Stimulated activated CD4-positive, alpha-beta T cell treated with anti-CD3 and anti-CD28 coated beads, Interleukin-4, amount 100 ng/mL, for 24 hours (primary cell): Measurements from ENCODE around the gene TPM4.
"Not testable (repeated sequence)": the region's sequence is repeated elsewhere in the genome, so short reads cannot be mapped to it uniquely, and the experiment has no call there.

Source experiments
- DNase-seq: peaks from one replicate; pipeline ENCODE4 v3.0.0-alpha.2; 2020

TPM4 gene

DNA sequence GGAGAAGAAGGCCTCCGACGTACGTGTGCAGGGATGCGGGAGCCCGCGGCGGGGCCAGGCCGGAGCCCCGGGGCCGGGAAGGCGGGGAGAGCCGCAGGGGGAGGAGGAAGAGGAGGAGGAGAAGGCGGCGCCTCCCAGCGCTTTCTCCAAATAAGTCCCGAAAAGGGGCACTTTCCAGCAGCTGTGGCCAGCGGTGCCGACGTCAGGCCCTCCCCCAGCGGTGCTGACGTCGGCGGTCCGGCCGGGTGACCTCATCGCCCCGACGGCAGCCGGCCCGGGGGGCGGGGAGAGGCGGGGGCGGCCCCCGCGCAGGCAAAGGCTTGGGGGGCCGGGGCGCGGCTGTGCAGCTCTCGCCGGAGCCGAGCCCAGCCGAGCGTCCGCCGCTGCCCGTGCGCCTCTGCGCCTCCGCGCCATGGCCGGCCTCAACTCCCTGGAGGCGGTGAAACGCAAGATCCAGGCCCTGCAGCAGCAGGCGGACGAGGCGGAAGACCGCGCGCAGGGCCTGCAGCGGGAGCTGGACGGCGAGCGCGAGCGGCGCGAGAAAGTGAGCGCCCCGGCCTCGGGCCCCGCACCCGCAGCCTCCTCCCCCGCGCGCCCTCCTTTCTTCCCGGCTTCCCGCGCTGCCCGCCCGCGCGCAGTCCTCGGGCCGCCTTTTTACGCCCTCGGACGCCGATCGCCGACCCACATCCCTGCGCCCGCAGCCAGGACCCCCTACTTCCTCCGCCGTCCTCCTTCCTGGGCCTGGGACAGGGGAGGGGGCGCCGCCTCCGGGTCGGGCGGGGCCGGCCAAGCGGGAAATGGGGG, at the start of gene TPM4:
Gene TPM4 (plus strand): TSS at position 342 of the 804 bp plus-strand sequence. CDS start 71 bp downstream, at position 413.
- peak; percentile 81 for DNase-seq

DNA sequence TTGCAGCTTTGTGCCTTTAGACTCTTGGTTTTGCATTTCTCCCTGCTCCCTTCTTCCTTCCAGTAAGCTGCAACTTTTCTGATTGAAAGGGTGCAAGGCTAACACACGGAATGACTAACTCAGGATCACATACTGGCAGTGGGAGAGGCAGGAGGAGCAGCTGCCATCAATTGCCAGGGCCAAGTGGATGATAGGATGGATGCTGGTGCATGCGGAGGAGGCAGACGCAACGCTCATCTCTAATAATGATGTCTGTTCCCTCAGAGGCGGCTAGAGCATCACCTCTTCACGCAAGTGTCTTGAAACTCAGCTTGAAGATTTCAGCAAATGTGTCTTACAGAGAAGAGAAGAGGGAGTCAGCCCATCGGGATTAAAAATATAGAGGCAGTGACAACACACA, 49.5 kb upstream of the TPM4 start:
- no peak for DNase-seq

DNA sequence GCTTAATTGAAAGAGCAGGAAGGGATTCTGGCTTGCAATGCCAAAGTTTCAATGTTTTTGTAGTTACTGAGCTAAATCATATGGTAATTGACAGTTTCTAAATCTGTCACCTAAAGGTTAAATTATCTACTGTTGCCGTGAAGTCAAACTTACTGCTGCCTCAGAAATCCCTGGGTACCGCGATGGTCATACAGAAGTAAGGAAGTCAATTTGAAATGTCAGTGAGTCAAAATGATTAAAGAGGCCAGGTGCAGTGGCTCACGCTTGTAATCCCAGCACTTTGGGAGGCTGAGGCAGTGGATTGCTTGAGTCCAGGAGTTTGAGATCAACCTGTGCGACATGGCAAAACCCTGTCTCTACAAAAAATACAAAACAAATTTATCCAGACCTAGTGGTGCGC, 48.8 kb upstream of the TPM4 start:
- DNase-seq, result no peak

DNA sequence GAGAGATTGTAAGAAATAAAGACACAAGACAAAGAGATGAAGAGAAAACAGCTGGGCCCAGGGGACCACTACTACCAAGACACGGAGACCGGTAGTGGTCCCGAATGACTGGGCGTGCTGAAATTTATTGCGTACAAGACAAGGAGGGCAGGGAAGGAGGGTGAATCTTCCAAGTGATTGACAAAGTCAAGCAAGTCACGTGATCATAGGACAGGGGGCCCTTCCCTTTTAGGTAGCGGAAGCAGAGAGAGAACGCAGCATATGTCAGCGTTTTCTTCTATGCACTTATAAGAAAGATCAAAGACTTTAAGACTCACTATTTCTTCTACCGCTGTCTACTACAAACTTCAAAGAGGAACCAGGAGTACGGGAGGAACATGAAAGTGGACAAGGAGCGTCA, 46.1 kb upstream of the TPM4 start:
- not testable (repeated sequence) for DNase-seq

DNA sequence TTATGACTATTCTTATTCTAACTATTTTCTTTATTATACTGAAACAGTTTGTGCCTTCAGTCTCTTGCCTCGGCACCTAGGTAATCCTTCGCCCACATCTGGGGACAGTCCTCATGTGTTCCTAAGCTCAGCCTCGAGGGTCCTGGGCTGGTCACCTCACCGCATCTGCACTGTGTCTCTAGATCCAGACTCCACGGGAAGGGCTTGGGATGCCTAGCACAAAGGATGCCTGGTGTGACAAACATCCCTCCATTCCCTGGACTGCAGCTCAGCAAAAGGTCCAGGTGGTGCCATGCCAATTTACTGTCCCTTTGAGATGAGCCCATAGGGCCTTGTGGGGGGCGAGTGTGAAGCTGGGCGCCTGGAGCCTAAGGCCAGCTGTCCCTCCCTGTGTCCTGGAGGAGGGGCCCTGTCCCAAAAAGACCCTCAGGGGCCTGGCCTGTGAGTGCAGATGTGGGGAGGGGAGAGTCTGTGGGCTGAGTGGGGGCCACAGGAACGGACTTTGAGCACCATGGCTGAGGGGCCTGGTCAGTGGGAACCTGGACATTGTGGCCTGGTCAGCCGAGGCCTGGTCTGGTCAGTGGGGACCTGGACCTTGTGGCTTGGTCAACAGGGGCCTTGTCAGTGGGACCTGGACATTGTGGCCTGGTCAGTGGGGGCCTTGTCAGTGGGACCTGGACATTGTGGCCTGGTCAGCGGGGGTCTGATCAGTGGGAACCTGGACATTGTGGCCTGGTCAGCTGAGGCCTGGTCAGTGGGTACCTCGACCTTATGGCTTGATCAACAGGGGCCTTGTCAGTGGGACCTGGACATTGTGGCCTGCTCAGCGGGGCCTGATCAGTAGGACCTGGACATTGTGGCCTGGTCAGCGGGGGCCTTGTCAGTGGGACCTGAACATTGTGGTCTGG, 45.1 kb upstream of the TPM4 start:
- DNase-seq, result no peak

DNA sequence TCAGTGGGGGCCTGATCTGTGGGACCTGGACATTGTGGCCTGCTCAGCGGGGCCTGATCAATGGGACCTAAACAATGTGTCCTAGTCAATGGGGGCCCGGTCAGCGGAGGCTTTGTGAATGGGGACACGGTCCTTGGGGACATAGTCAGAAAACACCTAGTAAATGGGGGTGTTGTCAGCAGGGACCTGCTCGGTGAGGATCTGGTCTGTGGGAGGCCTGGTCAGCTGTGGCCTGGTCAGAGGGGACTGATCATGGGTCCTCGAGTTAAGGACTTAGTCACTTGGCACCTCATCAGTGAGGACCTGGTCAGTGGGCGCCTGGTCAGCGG, 44.5 kb upstream of the TPM4 start:
- DNase-seq, result no peak

DNA sequence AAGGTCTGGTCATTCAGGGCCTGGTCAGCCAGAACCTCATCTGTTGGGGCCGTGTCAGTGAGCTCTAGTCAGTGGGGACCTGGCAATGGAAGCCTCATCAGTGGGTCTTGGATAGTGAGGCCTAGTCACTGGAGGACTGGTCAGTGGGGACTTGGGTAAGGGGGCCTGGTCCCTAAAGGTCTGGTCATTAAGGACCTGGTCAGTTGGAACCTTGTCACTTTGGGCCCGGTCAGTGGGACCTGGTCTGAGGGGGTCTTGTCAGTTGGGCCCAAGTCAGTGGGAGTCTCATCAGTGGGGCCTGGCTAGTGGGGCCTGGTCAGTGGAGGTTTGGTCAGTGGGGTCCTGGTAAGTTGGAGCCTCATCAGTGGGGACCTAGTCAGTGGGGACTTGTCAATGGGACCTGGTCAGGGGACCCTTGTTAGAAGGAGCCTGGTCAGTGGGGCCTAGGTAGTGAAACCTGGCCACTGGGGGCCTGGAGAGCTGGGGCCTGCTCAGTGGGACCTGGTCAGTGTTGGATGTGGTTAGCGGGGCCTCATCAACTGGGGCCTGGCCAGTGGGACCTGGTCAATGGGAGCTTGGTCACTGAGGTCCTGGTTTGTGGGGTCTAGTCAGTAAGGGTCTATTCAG, 43.7 kb upstream of the TPM4 start:
- no peak for DNase-seq

DNA sequence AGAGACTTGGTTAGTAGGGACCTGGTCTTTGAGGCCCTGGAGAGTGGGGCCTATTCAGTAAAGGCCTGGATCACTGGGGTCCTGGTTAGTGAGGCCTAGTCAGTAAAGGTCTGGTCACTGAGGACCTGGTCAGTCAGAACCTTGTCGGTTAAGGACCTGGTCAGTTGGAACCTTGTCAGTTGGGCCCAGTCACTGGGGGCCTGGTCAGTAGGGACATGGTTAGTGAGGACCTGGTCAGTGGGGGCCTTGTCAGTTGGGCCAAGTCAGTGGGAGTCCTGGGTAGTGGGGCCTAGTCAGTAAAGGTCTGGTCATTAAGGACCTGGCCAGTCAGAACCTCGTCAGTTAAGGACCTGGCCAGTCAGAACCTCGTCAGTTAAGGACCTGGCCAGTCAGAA, 43.2 kb upstream of the TPM4 start:
- DNase-seq, result no peak

DNA sequence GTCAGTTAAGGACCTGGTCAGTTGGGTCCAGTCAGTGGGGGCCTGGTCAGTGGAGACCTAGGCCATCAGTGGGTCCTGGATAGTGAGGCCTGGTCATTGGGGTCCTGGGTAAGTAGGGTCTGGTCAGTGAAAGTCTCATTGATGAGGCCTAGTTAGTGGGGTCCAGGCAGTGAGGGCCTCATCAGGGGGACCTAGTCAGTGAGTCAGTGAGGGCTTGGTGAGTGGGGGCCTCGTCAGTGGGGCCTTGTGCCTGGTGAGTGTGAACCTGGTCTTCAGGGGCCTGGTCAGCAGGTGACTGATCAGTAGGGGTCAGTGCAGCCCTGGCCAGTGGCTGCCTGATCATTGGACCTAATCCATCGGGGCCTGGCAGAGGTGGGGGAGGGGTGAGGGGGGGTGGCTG, 42.6 kb upstream of the TPM4 start:
- DNase-seq, result no peak

DNA sequence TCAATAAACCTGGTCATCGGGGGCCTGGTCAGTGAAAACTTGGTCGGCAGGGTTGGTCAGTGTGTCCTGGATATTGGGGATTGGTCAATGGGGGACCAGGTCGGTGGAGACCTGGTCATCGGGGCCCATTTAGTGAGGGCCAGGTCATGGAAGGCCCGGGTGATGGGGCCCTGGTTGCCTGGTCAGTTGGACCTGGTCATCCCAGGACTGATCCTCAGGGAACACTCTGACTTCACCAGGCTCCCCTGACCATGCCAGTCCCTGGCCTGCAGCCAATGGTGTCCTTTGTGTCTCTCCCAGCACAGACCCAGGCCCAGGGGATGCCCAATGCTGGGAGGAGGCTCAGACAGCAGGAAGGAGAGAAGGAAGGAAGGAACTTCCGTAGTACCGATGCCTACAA, 42.1 kb upstream of the TPM4 start:
- DNase-seq, result no peak

DNA sequence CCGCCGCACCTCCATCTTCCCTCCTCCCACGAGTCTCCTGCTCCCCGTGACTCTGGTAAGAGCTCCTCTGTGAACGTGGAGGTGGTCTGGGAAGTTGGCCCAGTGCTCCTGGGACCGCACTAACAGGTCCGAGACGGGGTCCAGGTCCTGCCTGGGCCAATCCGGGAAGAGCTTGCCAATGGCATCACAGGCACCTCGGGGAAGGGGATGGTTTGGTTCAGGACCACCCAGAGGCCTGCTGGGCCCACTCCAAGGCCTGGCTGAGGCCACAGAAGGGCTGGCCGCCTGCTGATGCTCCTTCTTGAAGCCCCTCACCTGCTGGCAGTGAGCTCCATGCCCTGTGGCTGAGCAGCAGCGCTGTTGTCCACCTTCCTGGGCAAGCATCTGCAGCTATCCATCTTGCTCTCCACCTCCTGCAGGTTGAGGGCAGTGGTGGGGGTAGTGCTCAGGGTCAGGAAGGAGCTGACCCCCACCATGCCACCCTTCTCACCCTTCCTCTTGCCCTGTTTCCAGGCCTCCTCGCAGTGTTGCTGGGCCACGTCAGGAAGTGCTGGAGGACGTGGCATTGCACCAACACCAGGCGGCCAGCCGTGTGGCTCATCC, 41.2 kb upstream of the TPM4 start:
- DNase-seq, result no peak

DNA sequence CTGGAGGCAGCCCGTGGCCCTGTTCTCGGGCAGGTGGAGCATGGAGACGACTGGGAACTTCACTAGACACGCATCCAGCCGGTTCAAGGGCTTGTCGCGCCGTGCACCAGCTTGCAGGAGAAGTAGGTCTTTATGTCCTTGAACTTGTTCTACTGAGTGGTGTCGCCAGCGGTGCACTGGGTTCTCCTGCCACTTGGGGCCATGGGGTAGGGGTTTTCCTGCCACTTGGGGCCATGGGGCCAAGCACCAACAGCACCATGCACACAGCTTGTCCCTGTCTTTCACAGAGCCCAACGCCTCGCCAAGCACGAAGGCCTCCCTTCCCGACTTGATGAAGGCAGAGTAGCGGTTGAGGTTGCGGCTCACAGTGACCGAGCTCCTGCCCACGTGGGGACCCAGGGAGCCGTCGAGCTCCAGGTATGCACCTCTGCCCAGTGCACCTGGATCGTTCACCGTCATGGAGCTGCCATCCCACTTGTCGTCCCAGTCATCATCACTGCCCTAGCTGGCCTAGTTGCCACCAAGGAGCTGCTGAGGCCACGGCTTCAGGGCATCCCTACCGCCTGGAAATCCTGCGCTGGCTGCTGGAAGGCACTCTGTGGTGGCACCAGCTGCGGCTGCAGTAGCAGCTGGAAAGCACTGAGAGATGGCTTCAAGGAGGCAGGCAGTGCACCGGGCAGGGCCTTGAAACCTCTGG, 40.5 kb upstream of the TPM4 start:
- no peak for DNase-seq

DNA sequence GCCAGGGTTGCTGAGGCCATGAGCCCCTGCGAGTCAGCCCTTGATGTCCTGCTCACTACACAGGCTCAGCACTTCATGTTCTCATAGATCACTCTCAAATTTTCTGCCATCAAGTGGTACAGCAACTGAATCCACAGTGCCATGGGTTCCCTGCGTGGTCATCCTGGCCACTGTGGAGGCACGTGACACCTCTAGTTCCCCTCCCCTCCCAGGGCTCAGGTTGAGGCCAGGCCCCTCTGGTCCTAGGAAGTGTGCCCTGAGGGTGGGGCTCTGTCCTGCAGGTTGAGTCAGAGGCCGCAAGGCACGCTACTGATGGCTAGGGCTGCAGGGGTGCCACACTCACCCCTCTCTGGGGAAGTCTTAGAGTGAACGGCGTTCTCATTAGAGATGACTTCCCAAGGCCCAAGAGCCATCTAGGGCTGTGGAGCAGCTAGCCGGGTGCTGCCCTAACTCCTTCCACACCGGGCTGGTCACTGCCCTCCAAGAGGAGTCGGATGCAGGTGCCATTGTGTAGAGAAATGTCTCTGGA, 39.8 kb upstream of the TPM4 start:
- no peak for DNase-seq

DNA sequence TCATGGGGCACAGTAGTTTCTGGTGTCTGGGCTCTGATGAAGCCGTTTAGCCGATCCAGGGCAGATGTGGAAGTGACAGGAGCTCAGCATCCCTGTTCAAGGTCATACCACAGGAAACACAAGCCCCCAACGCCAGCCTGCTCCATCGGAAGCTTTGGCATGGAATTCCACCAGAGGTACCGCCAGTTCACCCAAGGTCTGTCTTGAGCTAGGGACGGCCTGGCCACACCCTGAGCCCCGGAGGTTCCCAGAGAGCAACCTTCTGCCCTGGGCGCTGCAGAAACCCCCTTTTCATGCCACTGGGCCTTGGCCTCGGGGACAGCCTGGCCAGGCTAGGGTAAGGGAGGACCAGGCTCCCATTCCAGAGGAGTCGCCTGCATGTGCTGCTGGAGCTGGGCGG, 39.4 kb upstream of the TPM4 start:
- DNase-seq, result no peak

DNA sequence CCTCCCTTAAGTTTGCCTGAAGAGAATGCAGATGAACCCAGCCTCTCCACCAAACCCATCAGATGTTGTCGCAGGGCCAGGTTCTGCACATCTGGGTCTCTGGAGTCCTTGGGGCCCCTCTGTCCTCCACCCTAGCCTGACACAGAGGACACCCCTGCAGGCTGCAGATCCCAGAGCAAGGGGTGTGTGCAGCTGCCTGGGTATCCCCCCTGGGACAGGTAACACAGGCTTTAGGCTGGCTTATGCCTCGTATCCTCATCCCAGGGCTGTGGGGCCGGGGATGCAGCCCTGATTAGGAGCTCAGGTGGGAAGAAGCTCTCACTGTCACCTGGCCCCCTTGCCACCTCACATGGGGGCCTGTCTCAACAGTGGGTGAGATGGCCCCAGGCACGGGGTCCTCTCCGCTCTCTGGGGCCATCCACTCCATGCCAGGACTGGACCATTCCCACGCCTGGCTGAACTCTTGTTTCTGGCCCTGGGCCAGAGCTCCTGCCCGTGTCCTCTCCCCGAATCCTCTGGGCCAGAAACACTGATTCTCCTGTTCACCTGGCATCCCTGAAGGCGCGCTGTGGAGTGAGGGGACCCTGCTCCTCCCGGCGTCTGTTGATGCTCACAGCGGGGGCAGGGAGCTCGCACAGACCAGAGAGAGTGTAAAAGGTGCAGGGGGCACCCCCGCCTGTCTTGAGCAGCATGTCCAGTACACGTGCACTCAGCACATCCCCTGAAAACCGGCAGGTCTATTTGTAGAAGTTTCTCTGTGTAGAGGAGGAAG, 38.7 kb upstream of the TPM4 start:
- no peak for DNase-seq

DNA sequence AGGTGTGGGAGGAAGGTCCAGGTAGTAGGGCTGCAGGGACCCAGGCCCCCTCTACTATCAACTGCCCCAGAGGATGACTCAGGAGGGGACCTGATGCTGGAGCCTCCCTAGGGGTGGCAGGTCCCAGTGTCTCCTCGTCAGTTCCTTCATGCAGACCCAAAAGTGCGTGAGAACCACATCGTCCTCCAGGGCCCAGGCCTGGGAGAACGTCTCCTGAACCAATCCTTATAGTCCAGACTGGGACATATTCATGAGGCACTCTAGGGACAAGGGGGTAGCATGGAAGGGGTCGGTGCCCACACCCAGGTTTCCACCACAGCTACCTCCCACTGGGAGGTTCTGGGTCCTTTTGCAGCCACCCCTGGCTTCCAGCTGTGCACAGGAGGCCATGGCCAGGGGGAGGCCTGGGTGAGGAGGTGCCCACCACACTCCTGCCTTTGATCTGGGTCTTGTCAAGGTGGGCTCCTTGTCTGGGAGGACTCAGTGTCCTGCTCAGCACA, 38.0 kb upstream of the TPM4 start:
- no peak for DNase-seq

DNA sequence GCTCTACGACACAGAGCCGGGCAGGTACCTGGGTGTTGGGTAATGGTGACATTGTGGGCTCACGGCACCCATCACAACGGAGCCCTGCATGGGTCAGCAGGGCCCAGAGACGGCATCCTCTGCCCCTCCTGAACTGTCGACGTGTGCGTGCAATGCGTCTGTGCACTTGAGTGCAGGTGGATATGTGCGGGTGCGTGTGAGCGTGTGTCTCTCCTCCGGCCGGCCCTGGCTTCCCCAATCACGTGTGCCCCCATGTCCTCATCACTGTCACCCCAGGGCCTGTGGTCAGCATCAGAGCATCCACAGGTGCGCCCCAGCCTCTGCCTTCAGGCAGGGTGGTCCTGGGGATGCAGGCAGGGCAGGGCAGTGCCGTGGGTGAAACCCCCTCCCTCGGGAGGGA, 37.2 kb upstream of the TPM4 start:
- DNase-seq, result no peak

DNA sequence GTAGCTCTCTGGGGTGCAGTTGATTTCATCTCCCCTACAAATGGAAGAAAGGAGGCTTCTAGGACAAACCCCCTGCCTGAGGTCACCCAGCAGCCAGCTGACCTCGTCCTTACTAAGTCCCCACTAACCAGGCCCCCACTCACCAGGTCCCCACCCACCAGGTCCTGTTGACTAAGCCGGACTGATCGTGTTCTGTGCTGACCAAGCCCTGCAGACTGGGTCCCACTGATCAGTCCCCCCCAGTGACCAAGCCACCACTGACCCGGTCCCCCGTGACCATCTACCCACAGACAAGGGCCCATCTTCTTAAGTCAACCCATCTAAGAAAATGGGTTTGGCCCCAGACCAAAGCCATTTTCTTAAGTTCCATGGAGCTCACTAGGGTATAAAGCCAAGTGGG, 36.8 kb upstream of the TPM4 start:
- DNase-seq, result no peak

DNA sequence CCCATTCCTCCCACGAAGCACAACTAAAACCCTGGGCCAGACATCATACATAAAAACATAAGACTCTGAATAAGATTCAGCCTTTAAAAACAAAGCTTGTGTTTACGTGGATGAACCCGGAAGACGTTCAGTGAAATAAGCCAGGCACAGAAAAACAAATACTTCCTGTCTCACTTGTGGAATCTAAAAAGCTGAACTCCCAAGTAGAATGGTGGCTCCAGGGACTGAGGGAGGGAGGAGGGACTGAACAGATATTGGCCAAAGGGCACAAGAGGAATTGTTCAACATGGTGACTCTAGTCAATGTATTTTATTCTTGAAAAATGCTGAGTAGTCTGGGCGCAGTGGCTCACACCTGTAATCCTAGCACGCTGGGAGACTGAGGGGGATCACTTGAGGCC, 35.7 kb upstream of the TPM4 start:
- DNase-seq, result no peak

DNA sequence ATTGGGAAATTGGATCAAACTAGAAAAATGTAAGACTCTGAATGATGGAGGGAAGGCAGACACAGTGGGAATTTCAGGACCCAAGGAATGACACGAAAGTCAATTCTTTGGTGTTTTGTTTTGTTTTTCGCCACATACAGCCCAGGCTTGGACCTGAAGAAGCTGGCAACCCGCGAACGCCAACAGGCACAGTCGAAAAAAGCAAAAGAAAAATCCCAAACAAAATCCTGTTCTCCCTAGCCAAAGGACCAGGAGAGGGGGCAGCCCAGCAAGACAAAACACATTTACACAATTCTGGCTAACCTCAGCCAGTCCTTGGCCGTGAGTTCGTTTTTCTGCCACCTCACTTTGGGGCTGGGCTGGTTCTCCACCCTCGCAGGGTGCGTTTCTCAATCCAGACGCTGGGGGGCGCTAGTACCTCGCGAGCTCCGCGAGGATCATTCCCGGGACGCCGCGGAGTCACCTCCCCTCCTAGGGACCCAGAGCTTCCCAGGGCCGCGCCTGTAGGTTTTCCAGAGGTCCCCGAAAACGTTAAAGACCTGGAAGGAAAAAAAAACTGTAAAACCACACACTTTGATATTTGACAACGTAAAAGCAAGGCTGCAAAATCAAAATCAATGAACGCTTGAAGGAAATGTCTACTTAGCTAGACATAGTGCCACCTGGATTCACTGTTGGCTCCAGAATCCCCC, 34.9 kb upstream of the TPM4 start:
- peak; percentile 82 for DNase-seq

DNA sequence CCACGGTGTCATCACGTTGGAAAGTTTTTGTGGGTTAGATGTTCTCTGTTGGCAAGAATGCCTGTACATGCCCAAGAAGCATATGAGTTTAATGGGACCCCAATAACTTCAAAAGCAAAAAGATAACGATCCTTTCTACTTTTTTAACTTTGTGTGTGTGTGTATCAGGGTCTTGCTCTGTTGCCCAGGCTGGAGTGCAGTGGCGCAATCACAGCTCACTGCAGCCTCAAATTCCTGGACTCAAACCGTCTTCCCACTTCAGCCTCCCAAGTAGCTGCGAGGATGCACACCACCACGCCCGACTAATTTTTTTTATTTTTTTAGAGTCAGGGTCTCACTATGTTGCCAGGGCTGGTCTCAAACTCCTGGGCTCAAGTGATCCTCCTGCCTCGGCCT, 34.3 kb upstream of the TPM4 start:
- DNase-seq, result no peak
